Measurements from ENCODE around the gene STOML3. TPM values are rescaled to one million over a fixed set of nuclear protein-coding genes. Genes with fewer than 3 reads are reported as not detected.
A peak's percentile ranks its signal among the peaks of the same experiment; 100 is the strongest.

STOML3 gene, protein sequence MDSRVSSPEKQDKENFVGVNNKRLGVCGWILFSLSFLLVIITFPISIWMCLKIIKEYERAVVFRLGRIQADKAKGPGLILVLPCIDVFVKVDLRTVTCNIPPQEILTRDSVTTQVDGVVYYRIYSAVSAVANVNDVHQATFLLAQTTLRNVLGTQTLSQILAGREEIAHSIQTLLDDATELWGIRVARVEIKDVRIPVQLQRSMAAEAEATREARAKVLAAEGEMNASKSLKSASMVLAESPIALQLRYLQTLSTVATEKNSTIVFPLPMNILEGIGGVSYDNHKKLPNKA
- under 1 TPM in 3 of 4 donors, not detected in 1; 0.27 to 0.35 (median 0.29) TPM for total RNA-seq

DNA sequence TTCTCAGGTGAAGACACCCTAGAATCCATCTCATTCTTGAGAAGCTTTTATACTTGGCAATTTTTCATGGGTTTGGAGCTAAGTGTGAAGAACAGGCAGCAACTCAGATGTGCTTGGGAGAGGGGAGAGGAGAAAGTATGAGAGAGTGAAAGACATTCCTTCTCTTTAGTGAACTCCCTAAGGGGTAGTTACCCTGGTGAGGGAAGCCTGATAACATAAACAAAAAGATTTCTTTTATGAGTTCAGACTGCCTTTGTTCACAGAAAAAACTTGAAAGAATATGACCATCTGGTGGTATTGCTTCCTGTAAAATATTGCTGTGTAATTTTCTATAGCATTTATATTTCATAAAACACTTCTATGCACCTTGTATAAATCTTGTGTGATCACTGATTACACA lies at the start of gene STOML3:
TSS of gene STOML3 (minus strand) at position 139 of the 400 bp plus-strand sequence. CDS start at position 29, 110 bp downstream.
- Histone ChIP-seq H3K9me3 (no peaks in the 10 kb centered on the region), H3K4me3 (no peak within 1 kb of the TSS), H3K36me3 (no peaks in the 10 kb centered on the region), H3K4me1 (no peaks in the 10 kb centered on the region), H3K27me3 (no peaks in the 10 kb centered on the region), H3K27ac (no peak within 1 kb of the TSS)
- TF ChIP-seq CTCF (IDR thresholded peaks at IDR 0.05) = no peak
- no peak for TF ChIP-seq POLR2A (IDR thresholded peaks at IDR 0.05)
- intact Hi-C loops (cut with DNase I; ENCODE audit: low total_unique reads) = no loop called here
- no peak for DNase-seq

DNA sequence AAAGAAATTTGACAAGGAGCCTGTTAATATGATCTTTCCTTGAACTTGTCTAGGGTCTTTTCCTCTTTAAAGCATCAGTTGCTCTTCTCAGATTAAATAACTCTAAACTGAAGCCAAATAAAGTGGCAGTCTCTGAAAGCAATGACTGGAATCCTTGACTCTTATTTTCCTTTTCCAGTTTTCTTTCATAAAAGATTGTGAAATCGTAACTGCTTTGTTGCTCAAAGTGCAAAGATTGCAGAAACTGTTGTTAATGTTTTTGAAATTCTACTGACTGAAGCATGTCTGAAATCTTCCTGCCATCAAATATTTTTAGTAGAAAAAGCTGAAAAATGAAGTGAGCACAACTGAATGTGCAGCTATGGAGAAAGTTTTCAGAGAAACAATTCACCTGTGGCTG lies 49.6 kb upstream of the STOML3 start:
- Histone ChIP-seq H3K27me3 (no peaks in the 10 kb centered on the region), H3K4me1 (no peaks in the 10 kb centered on the region), H3K4me3 (no peak overlapping the region), H3K27ac (no peak overlapping the region), H3K36me3 (no peaks in the 10 kb centered on the region), H3K9me3 (no peaks in the 10 kb centered on the region)
- TF ChIP-seq POLR2A (IDR thresholded peaks at IDR 0.05) (no peak), CTCF (IDR thresholded peaks at IDR 0.05) (no peak)
- intact Hi-C loops (cut with DNase I; ENCODE audit: low total_unique reads) = no loop called here
- no peak for DNase-seq

DNA sequence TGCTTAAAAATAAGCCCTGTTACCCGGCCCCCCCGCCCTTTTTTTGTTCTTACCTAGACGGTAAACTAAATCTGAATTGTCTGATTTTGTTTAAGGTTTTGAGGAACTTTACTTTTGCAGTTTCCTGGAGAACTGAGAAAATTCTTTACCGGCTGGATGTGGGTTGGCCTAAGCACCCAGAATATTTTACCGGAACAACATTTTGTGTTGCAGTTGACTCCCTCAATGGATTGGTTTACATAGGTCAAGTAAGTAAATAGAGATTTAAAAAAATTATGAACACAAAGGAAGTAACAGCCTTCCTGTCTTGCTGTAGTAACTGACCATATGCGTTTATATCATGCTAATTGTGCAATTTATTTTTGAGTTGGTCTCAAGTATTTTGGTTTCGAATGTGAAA lies 48.4 kb upstream of the STOML3 start:
- Histone ChIP-seq H3K9me3 (no peaks in the 10 kb centered on the region), H3K36me3 (no peaks in the 10 kb centered on the region), H3K4me1 (no peaks in the 10 kb centered on the region), H3K27ac (peak overlapping the region; percentile 84 to 90), H3K27me3 (no peaks in the 10 kb centered on the region), H3K4me3 (peak overlapping the region; percentile 92 to 98)
- intact Hi-C loops (cut with DNase I; ENCODE audit: low total_unique reads) = no loop called here
- no peak for TF ChIP-seq CTCF (IDR thresholded peaks at IDR 0.05)
- no peak for TF ChIP-seq POLR2A (IDR thresholded peaks at IDR 0.05)
- no peak for DNase-seq

- H3K4me1 ChIP-seq = no peaks in the 10 kb centered on the region
- H3K4me3 ChIP-seq = peak overlapping the region; percentile 92 to 98
- intact Hi-C loops (cut with DNase I; ENCODE audit: low total_unique reads) = no loop called here
- H3K9me3 ChIP-seq = no peaks in the 10 kb centered on the region
- H3K27me3 ChIP-seq = no peaks in the 10 kb centered on the region
- H3K27ac ChIP-seq = peak overlapping the region; percentile 84 to 90
- TF ChIP-seq CTCF (IDR thresholded peaks at IDR 0.05) (no peak), POLR2A (IDR thresholded peaks at IDR 0.05) (no peak)
- H3K36me3 ChIP-seq = no peaks in the 10 kb centered on the region
- DNase-seq = peak in 1 of 2 donors; percentile 19
Observed at GRCh38 chr13:39038569-39039030, 48.0 kb upstream of the STOML3 start.

GRCh38 chr13:39037880-39038568 lies 47.4 kb upstream of the STOML3 start, which contains the start of the genes NHLRC3 and PROSER1:
Gene NHLRC3, plus strand, starts transcription at chr13:39038456. Its CDS starts 184 bp downstream, at chr13:39038640.
Gene PROSER1, minus strand, starts transcription at chr13:39038089. Its CDS starts 847 bp downstream, at chr13:39037242.
- Histone ChIP-seq H3K36me3 (no peaks in the 10 kb centered on the region), H3K9me3 (no peaks in the 10 kb centered on the region), H3K27me3 (no peaks in the 10 kb centered on the region), H3K4me1 (no peaks in the 10 kb centered on the region), H3K4me3 (peak within 1 kb of the TSS; percentile 92 to 98), H3K27ac (peak within 1 kb of the TSS; percentile 84 to 90)
- DNase-seq = peak; percentile 93 to 95
- TF ChIP-seq POLR2A (IDR thresholded peaks at IDR 0.05) (peak in 1 of 2 donors; percentile 39), CTCF (IDR thresholded peaks at IDR 0.05) (no peak)
- intact Hi-C loops (cut with DNase I; ENCODE audit: low total_unique reads) = no loop called here
